ENCODE results near the gene GDF15.
A peak's percentile ranks its signal among the peaks of the same experiment; 100 is the strongest.
"Not testable (repeated sequence)": the region's sequence is repeated elsewhere in the genome, so short reads cannot be mapped to it uniquely, and the experiment has no call there.

Gene GDF15

GRCh38 chr19:18392417-18392816 is 6.5 kb downstream of the GDF15 start:
- DNase-seq, result peak; percentile 90

DNA sequence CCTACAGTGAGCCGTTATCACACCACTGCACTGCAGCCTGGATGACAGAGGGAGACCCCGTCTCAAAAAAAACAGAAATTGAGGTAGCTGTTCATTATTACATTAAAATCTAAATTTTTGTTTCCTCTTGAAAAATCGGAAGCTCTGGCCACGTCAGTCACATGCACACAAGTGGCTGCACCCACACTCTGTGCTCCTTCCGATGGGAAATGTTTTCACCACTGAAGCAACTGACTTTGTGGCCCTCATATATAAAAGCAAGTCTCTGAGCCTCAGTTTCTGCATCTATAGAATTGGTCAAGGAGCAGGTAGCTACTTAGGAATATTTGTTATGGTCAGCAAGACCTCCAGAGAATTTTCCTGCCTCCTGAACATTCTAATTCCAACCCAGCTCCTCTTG is 7.0 kb downstream of the GDF15 start:
- peak; percentile 59 for DNase-seq

DNA sequence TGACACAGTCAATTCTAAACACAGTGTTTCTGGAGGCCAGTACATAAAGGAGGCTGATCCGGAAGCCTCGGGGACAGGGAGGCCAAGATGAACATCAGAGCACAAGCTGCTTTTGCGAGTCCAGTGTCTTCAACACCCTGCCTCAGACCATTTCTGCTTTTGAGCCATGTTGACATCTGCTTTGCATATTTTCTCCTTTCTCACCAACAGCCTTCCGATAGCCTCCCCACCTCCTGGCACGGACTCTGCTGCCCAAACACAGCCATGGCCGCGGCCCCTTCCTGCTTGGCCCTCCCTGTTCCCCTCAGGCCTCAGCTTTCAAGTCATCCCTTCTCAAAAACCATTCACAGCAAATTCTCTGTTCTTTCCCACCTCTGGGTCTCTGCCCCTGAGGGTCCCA is 7.9 kb downstream of the GDF15 start:
- peak; percentile 91 for DNase-seq

DNA sequence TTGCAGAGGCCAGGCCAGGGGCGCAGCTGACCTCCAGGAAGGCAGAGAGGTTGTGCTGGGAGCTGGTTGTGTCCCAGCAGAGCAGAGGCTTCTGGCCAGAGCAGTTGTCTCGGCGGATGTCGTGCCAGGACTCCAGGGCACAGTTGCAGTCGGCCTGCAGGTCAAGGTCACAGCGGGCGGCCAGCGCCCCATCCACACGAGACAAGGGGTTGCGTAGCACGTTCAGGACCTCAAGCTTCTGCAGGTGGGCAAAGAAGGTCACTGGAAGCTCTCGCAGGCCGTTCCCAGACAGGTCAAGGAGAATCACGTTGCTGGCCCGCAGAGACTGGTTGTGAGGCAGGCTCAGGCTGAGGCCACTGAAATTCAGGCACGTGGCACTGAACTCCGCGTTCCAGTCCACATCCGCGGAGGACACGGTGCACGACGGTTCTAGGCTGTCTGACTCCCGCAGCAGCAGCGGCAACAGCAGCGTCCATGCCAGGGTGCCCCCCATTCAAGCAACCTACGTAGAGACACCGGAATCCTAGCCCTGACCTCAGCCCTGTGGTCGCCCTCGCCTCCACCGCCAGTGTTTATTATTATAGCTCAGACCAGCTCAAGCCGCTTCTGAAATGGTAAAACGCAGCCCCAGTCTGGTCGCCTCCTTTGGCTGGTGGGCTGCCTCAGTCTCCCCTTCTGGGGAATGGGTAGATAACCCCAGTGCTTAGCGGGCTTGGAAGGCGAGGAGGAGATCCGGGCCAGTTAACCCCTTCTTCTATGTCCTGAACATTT is 10.7 kb downstream of the GDF15 start:
- no peak for DNase-seq

GRCh38 chr19:18397242-18398202 is 11.6 kb downstream of the GDF15 start, which contains the start of gene LRRC25:
Gene LRRC25, minus strand, starts transcription at chr19:18397622. Its CDS starts 659 bp downstream, at chr19:18396963.
- peak; percentile 94 for DNase-seq

GRCh38 chr19:18399008-18399407 is 13.1 kb downstream of the GDF15 start:
- peak; percentile 86 for DNase-seq

DNA sequence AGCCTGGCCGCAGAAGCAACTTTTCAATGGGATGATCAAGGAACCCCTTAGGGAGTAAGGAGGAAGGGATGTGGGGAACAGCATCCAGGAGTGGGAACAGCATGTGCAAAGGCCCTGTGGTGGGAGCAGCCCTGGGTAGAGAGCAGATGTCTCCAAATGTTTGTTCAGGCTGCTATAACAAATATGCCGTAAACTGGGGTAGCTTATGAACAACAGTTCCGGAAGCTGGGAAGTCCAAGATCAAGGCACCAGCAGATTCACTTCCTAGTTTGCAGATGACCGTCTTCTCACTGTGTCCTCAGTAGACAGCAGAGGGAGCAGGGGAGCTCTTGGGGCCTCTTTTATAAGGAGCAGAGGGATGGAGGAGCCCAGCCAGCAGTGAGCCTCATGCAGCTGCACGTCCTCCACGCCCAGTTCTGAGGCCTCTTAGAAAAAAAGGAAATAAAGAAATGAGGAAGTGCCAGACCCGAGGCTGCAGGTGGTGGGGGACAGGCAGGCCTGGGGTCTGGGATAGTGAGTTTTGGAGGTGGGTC is 15.7 kb downstream of the GDF15 start:
- DNase-seq, result peak; percentile 97

- not testable (repeated sequence) for DNase-seq
Measured at GRCh38 chr19:18402455-18403248, 16.7 kb downstream of the GDF15 start.

GRCh38 chr19:18405754-18406153 is 19.8 kb downstream of the GDF15 start:
- DNase-seq, result not testable (repeated sequence)

GRCh38 chr19:18406749-18407148 is 20.8 kb downstream of the GDF15 start:
- DNase-seq, result no peak

DNA sequence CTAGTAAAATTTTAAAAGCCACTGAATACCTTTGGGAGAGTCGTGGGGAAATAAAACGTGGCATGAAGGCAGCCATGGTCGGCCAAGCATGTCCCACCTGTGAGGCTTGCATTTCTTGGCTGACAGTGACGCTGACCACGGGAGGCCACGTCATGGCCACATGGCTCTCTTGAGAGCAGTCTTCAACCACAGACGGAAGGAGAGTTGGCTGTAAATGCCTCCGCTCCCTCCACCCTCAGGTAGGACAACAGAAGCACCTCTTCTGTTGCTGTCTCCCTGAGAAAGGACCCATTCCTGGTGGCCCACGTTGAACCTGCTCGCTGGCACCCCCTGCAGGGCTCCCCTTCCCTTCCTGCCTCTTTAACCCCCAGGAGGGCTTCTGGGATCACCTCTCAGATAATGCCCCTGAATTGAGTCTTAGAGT is 22.1 kb downstream of the GDF15 start:
- peak; percentile 66 for DNase-seq

- DNase-seq, result no peak
Measured at GRCh38 chr19:18412610-18413239, 26.8 kb downstream of the GDF15 start.

DNA sequence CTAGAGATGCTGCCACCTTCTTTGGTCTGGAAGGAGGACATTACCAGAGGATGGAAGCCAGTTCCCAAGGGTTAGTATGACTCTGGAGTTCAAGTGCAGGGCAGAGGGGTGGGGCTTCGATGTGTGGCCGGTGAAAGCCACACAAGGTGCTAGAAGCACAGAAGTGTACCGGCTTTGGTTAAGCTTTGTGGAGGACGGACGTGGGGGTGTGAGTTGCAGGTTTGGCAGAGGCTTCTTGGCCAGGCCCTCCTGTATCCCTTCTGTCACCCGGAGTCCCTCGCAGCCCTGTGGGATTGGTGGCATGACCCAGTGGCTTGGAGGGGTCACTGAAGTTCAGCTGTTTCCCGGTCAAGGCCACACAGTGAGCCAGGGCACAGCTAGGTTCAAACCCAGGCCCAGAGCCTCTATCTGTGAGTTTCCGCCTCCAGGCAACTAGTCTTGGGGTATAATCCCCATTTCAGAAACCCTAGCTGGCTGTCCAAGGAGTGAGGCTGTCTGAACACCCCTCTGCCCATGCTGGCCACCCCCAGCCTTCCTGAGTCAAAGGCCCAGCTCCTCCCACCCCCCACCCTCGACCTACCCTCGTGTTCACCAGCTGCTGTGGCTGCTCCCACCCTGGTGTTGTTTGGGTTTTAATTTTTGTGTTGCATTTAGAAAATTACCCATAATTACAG is 28.7 kb downstream of the GDF15 start:
- no peak for DNase-seq

DNA sequence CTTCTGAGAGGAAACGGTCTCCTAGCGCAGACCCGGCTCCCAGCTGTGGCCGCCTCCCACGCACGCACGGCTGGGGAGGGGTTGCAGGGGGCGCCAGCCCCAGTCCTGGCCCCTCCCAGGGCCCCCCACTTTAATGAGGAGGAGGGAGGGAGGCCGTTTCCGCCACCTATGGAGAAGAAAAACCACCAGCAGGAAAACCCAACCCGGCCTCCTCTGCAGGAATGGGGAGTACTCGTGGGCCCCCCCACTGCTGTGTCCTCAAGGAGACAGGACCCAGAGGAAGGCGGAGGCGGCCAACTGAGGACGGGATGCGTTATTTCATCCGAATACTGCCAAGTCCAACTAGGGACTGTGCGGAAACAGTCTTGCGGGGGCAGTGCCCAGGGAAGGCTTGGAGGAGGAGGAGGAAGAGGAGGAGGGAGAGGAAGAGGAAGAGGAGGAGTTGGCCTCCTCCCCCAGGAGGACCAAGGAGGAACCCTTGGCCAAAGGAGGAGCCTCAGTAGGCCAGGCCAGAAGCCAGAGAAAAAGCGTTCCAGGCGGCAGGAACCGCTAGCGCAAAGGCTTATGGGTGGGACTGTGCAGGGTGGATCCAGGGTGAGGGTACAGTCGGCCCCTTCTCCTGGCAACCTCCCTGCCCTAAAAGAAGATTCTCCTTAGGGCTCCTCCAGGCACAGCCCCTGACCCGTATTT is 29.4 kb downstream of the GDF15 start:
- DNase-seq, result peak; percentile 61

DNA sequence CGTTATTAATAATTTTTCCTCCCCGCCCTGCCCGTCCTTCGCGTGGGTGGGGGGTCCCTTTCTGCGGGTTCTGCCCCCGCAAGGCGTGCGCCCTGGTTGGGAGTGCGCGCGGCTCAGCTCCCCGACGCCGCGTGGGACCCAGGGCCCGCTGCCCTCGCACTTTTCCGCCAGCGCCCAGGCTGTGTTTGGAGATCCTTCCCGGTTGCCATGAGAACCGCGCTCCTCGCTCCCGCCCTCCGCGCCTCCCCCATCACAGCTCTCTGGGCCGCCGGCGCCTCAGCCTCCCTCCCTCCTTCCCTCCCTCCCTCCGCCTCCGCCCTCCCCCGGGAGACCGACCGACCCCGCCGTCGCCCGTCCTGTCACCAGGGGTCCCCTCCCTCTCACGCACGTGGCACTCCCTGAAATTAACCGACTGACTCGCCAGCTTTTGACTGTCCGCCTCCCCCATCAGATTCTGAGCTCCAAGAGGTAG is 30.9 kb downstream of the GDF15 start:
- peak; percentile 56 for DNase-seq

GRCh38 chr19:18417250-18418028 is 31.5 kb downstream of the GDF15 start:
- no peak for DNase-seq

- DNase-seq, result no peak
Measured at GRCh38 chr19:18418029-18418482, 32.1 kb downstream of the GDF15 start.

DNA sequence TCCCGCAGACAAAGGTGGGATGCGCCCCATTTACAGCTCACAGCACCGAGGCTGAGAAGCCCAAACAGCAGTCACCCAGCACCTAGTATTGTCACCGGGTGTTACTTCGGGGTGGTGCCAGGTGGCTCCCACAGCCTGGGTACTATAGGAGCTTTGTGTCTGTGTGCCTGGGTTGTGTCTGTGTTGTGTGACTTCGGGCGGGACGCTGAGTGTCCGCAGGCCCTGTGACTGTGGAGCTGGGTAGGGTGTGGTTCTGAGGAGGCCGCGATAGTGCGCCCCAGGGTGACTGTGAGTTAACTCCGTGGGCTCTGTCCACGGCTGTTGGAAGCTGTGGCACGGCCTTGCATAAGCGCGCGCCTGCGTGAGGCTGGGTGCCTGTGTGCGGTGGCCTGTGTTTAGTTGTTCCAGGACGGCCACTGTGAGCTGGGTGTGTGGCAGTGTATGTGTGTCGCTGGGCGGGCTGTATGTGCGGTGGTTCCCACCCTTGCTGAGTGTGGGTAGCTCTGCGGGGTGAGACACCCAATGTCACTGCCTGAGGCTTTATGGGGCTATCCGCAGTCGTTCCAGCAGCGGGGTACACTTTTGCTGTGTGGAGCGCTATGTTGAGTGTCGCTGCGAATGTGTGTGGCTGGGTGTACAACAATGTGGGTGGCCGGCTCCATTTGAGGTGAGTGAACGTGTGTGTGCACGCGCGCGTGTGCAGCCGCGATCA is 32.7 kb downstream of the GDF15 start:
- DNase-seq, result peak; percentile 51

GRCh38 chr19:18419195-18419698 is 33.3 kb downstream of the GDF15 start, which contains the start of gene SSBP4:
Gene SSBP4, plus strand, starts transcription at chr19:18419398. Its CDS starts 251 bp downstream, at chr19:18419649.
- peak; percentile 85 for DNase-seq
